Spleen (tissue), 11 donors: ENCODE measurements around the gene CCDC197. TPM values are rescaled to one million over a fixed set of nuclear protein-coding genes. Genes with fewer than 3 reads are reported as not detected.

Experiments used
- DNase-seq: peaks from one replicate; pipeline ENCODE4 v3.0.0-alpha.2; 2020
- H3K27ac ChIP-seq, 8 donors: fragments of 200-600 bp; sonication (generic) in 7 of 8; 1 replicate in 4 of 8; 2 replicates in 4 of 8; pipeline versions ENCODE4 v1.5.0 to v1.8.0; 2016 to 2021; ENCODE audit warnings: inconsistent platforms in 4 of 8, mild to moderate bottlenecking in 4 of 8, moderate library complexity in 1 of 8
- H3K27me3 ChIP-seq, 7 donors: fragments of 200-600 bp; sonication (generic) in 6 of 7; replicated peaks in 1 of 7; 1 replicate in 4 of 7; 2 replicates in 3 of 7; pipeline versions ENCODE4 v1.5.0 to v1.8.0; 2016 to 2021; ENCODE audit warnings: inconsistent platforms in 3 of 7, mild to moderate bottlenecking in 1 of 7
- H3K36me3 ChIP-seq, 6 donors: fragments of 200-600 bp; sonication (generic) in 5 of 6; 1 replicate in 4 of 6; 2 replicates in 2 of 6; pipeline versions ENCODE4 v1.5.0 to v1.8.0; 2016 to 2021; ENCODE audit warnings: inconsistent platforms in 2 of 6
- H3K4me1 ChIP-seq, 6 donors: fragments of 200-600 bp; sonication (generic) in 5 of 6; 1 replicate in 3 of 6; 2 replicates in 3 of 6; pipeline versions ENCODE4 v1.5.0 to v1.8.0; 2016 to 2021; ENCODE audit warnings: inconsistent platforms in 3 of 6
- H3K4me3 ChIP-seq, 8 donors: fragments of 200-600 bp; sonication (generic) in 7 of 8; 1 replicate in 4 of 8; 2 replicates in 4 of 8; pipeline versions ENCODE4 v1.5.0 to v1.8.0; 2016 to 2021; ENCODE audit warnings: inconsistent platforms in 4 of 8, mild to moderate bottlenecking in 4 of 8, moderate library complexity in 2 of 8
- H3K9me3 ChIP-seq, 8 donors: fragments of 200-600 bp; sonication (generic) in 7 of 8; 1 replicate in 4 of 8; 2 replicates in 4 of 8; pipeline versions ENCODE4 v1.5.0 to v1.8.0; 2016 to 2021; ENCODE audit warnings: inconsistent platforms in 4 of 8
- CTCF ChIP-seq, 11 experiments: fragments of 200-600 bp in 7 of 11; fragments of 450-650 bp in 4 of 11; sonication (generic) in 4 of 11; IDR thresholded peaks in 8 of 11; conservative IDR thresholded peaks in 3 of 11; 1 replicate in 7 of 11; 2 replicates in 4 of 11; pipeline versions ENCODE4 v1.4.0 to v1.8.0; 2016 to 2021; ENCODE audit warnings: antibody characterized with exemption in 11 of 11, inconsistent platforms in 4 of 11, mild to moderate bottlenecking in 1 of 11
- POLR2A ChIP-seq, 3 donors: fragments of 450-650 bp; IDR thresholded peaks; one replicate each; pipeline ENCODE4 v1.5.1; 2017; ENCODE audit warnings: antibody characterized with exemption in 3 of 3, mild to moderate bottlenecking in 1 of 3
- POLR2AphosphoS5 ChIP-seq, 3 donors: sonication (generic); formaldehyde crosslinking; IDR thresholded peaks; one replicate each; pipeline ENCODE4 v1.5.1; 2017; ENCODE audit warnings: antibody characterized with exemption in 3 of 3
- WGBS, 5 donors: extraction: QIAGEN DNeasy Blood & Tissue Kit in 3 of 5; methylation state at CpG; one replicate each; pipeline versions ENCODE4 v1.1.5 to v1.1.7; 2013 to 2018; 5-methylcytosine and 5-hydroxymethylcytosine counted together
- intact Hi-C: fragments of 100-400 bp; cut with DNase I; formaldehyde crosslinking; loops from one replicate; pipeline ENCODE4 v1.15.0; 2023; ENCODE audit warnings: low total_unique reads
- polyA plus RNA-seq, 3 donors: library from polyadenylated mRNA; stranded (reverse); fragments of 200-250 nt; gene quantifications; one replicate each; pipeline ENCODE4 v1.2.1, GENCODE V29; 2013
- total RNA-seq, 7 donors: library from RNA; depleted of rRNA in 3 of 7; stranded (reverse); fragments of >200 nt in 3 of 7; fragmentation: NEBNext Ultra II Directional in 4 of 7; extraction: Animal tissue kit (Norgen Biotek cat#: 25700) in 4 of 7; gene quantifications; one replicate each; pipeline versions ENCODE4 v1.1.0 to v1.2.1, GENCODE V29; 2016 to 2021
- donor health status: healthy with polysubstance abuse.
- donor health status: DM: no; HTN: no; CAD: no; lungs with moderate emphysema.
- donor health status: DM: no; HTN: no; CAD: no.
- donor health status: Bipolar disorder and iron deficiency.
- donor health status: healthy.
- donor health status: DM: no; HTN: no; CAD: no.
- donor health status: DM: yes; HTN: yes; CAD: no.

CCDC197 gene
- total and polyA plus RNA-seq, 10 donors, result not detected

GRCh38 chr14:94026173-94026888 is 29.2 kb downstream of the CCDC197 start, which contains the start of gene OTUB2:
TSS of gene OTUB2 (plus strand) at chr14:94026340. CDS start at chr14:94026538, 198 bp downstream.
- peak within 1 kb of the TSS in 4 of 8 donors; percentile 5 to 68 (median 39) for H3K27ac ChIP-seq
- intact Hi-C loops, result no loop called here

GRCh38 chr14:94026889-94027469 is 29.9 kb downstream of the CCDC197 start:
- intact Hi-C loops, result no loop called here
- TF ChIP-seq CTCF (IDR thresholded peaks at IDR 0.05 in 8 of 11, conservative IDR thresholded peaks at IDR 0.05 in 3 of 11), result no peak
- TF ChIP-seq POLR2AphosphoS5 (IDR thresholded peaks at IDR 0.05), result no peak
- TF ChIP-seq POLR2A (IDR thresholded peaks at IDR 0.05), result no peak

More at GRCh38 chr14:94026173-94026888, 29.2 kb downstream of the CCDC197 start, which contains the start of gene OTUB2:
- Histone ChIP-seq H3K9me3 (no peaks in the 10 kb centered on the region), H3K36me3 (no peaks in the 10 kb centered on the region), H3K4me3 (peak within 1 kb of the TSS; percentile 45 to 88 (median 61)), H3K4me1 (peaks cover 0 to 38% (median 18%) of the 10 kb centered on the region in 6 donors), H3K27me3 (peaks cover 0 to 5% (median 0%) of the 10 kb centered on the region in 7 donors)
- TF ChIP-seq POLR2AphosphoS5 (IDR thresholded peaks at IDR 0.05), result peak; percentile 27 to 70 (median 61)
- no peak for TF ChIP-seq CTCF (IDR thresholded peaks at IDR 0.05 in 8 of 11, conservative IDR thresholded peaks at IDR 0.05 in 3 of 11)
- 0 to 2% (median 1%) methylated on average over 22 to 74 of the region's 74 CpGs for WGBS, 5 donors
- peak; percentile 96 for DNase-seq

GRCh38 chr14:94027566-94028449 is 30.7 kb downstream of the CCDC197 start:
- H3K27ac ChIP-seq, result no peak overlapping the region
- peak overlapping the region in 1 of 8 donors; percentile 88 for H3K4me3 ChIP-seq
- H3K4me1 ChIP-seq, result peaks cover 0 to 38% (median 18%) of the 10 kb centered on the region in 6 donors
- no peaks in the 10 kb centered on the region for H3K9me3 ChIP-seq
- WGBS, 5 donors, result 83 to 89% (median 85%) methylated on average over 9 to 14 of the region's 14 CpGs
- peak; percentile 73 for DNase-seq
- H3K36me3 ChIP-seq, result no peaks in the 10 kb centered on the region
- TF ChIP-seq POLR2A (IDR thresholded peaks at IDR 0.05) (no peak), CTCF (IDR thresholded peaks at IDR 0.05 in 8 of 11, conservative IDR thresholded peaks at IDR 0.05 in 3 of 11) (no peak), POLR2AphosphoS5 (IDR thresholded peaks at IDR 0.05) (no peak)
- intact Hi-C loops, result no loop called here
- H3K27me3 ChIP-seq, result peaks cover 0 to 5% (median 0%) of the 10 kb centered on the region in 7 donors

More at GRCh38 chr14:94026889-94027469, 29.9 kb downstream of the CCDC197 start:
- DNase-seq, result peak; percentile 68
- Histone ChIP-seq H3K36me3 (no peaks in the 10 kb centered on the region), H3K27me3 (peaks cover 0 to 5% (median 0%) of the 10 kb centered on the region in 7 donors), H3K9me3 (no peaks in the 10 kb centered on the region), H3K27ac (peak overlapping the region in 1 of 8 donors; percentile 68), H3K4me3 (peak overlapping the region; percentile 45 to 88 (median 61)), H3K4me1 (peaks cover 0 to 38% (median 18%) of the 10 kb centered on the region in 6 donors)
- WGBS, 5 donors, result 44 to 78% (median 52%) methylated on average over 12 to 17 of the region's 17 CpGs
